Large intestine (tissue), 3 donors: ENCODE measurements around the gene ZFHX3. TPM values are rescaled to one million over a fixed set of nuclear protein-coding genes. Genes with fewer than 3 reads are reported as not detected.
A peak's percentile ranks its signal among the peaks of the same experiment; 100 is the strongest.
"Not testable (repeated sequence)": the region's sequence is repeated elsewhere in the genome, so short reads cannot be mapped to it uniquely, and the experiment has no call there.

ENCODE experiments used
- DNase-seq, 2 donors: peaks; one replicate each; pipeline versions ENCODE4 v3.0.0 to v3.0.0-alpha.2; 2013
- H3K27ac ChIP-seq: one replicate; pipeline ENCODE4 v1.5.1; 2013; ENCODE audit warnings: low read length
- H3K27me3 ChIP-seq: 2 replicates; pipeline ENCODE4 v1.6.1; 2013; ENCODE audit warnings: low read length; ENCODE audit not compliant: control insufficient read depth, insufficient read depth
- H3K36me3 ChIP-seq: 2 replicates; pipeline ENCODE4 v1.6.1; 2013; ENCODE audit warnings: low read length; ENCODE audit not compliant: control insufficient read depth, insufficient read depth
- H3K4me1 ChIP-seq: one replicate; pipeline ENCODE4 v1.6.1; 2013; ENCODE audit warnings: low read length; ENCODE audit not compliant: control insufficient read depth, insufficient read depth
- H3K4me3 ChIP-seq: one replicate; pipeline ENCODE4 v1.5.1; 2013; ENCODE audit warnings: low read length
- H3K9me3 ChIP-seq: one replicate; pipeline ENCODE4 v1.6.1; 2013; ENCODE audit warnings: mild to moderate bottlenecking, low read depth, low read length, moderate library complexity; ENCODE audit not compliant: control insufficient read depth
- WGBS: methylation state at CpG from one replicate; pipeline ENCODE4 v1.1.5; 2013; ENCODE audit warnings: low lambda C conversion rate; ENCODE audit not compliant: insufficient coverage; 5-methylcytosine and 5-hydroxymethylcytosine counted together
- polyA plus RNA-seq: library from polyadenylated mRNA; unstranded; fragments of 120-200 nt; gene quantifications from one replicate; pipeline ENCODE4 v1.2.1, GENCODE V29; 2013

Gene ZFHX3
- polyA plus RNA-seq, 1 donor, result 10.5 TPM

- Histone ChIP-seq H3K9me3 (no peaks in the 10 kb centered on the region), H3K27me3 (no peaks in the 10 kb centered on the region), H3K27ac (no peak overlapping the region), H3K4me3 (no peak overlapping the region), H3K36me3 (no peaks in the 10 kb centered on the region), H3K4me1 (peaks cover 37% of the 10 kb centered on the region)
- peak in 1 of 2 donors; percentile 6 for DNase-seq
- WGBS, result 43% methylated on average over 1 of the region's 18 CpGs
These were observed 52.6 kb downstream of the ZFHX3 start for GRCh38 chr16:72995151-72995881.

GRCh38 chr16:72992142-72992601 lies 55.8 kb downstream of the ZFHX3 start:
- Histone ChIP-seq H3K27me3 (no peaks in the 10 kb centered on the region), H3K4me3 (no peak overlapping the region), H3K4me1 (peaks cover 33% of the 10 kb centered on the region), H3K9me3 (no peaks in the 10 kb centered on the region), H3K36me3 (no peaks in the 10 kb centered on the region), H3K27ac (no peak overlapping the region)
- no CpG with 5 or more reads among the region's 6 CpGs for WGBS
- no peak for DNase-seq

- no peak for DNase-seq
- Histone ChIP-seq H3K27ac (no peak overlapping the region), H3K4me3 (no peak overlapping the region), H3K27me3 (no peaks in the 10 kb centered on the region), H3K9me3 (no peaks in the 10 kb centered on the region), H3K4me1 (peaks cover 28% of the 10 kb centered on the region), H3K36me3 (no peaks in the 10 kb centered on the region)
- WGBS, result no CpG with 5 or more reads among the region's 6 CpGs
These were observed 56.3 kb downstream of the ZFHX3 start for GRCh38 chr16:72991644-72992043.

GRCh38 chr16:72991211-72991610 lies 56.7 kb downstream of the ZFHX3 start:
- DNase-seq, result no peak
- no peaks in the 10 kb centered on the region for H3K9me3 ChIP-seq
- no CpG with 5 or more reads among the region's 2 CpGs for WGBS
- no peak overlapping the region for H3K4me3 ChIP-seq
- no peaks in the 10 kb centered on the region for H3K36me3 ChIP-seq
- H3K4me1 ChIP-seq, result peaks cover 23% of the 10 kb centered on the region
- no peaks in the 10 kb centered on the region for H3K27me3 ChIP-seq
- no peak overlapping the region for H3K27ac ChIP-seq

GRCh38 chr16:72990571-72990970 lies 57.4 kb downstream of the ZFHX3 start:
- no peak overlapping the region for H3K27ac ChIP-seq
- peaks cover 18% of the 10 kb centered on the region for H3K4me1 ChIP-seq
- no peak overlapping the region for H3K4me3 ChIP-seq
- WGBS, result no CpG with 5 or more reads among the region's 14 CpGs
- H3K36me3 ChIP-seq, result no peaks in the 10 kb centered on the region
- no peaks in the 10 kb centered on the region for H3K9me3 ChIP-seq
- no peaks in the 10 kb centered on the region for H3K27me3 ChIP-seq
- no peak for DNase-seq

- no peak overlapping the region for H3K4me3 ChIP-seq
- H3K27ac ChIP-seq, result no peak overlapping the region
- no peaks in the 10 kb centered on the region for H3K9me3 ChIP-seq
- whole genome bisulfite sequencing, result no CpG with 5 or more reads among the region's 19 CpGs
- no peaks in the 10 kb centered on the region for H3K36me3 ChIP-seq
- peaks cover 15% of the 10 kb centered on the region for H3K4me1 ChIP-seq
- no peak for DNase-seq
- no peaks in the 10 kb centered on the region for H3K27me3 ChIP-seq
These were observed 58.1 kb downstream of the ZFHX3 start for GRCh38 chr16:72989579-72990551.

GRCh38 chr16:72989203-72989578 lies 58.7 kb downstream of the ZFHX3 start:
- H3K27ac ChIP-seq, H3K9me3 ChIP-seq, H3K36me3 ChIP-seq, H3K4me3 ChIP-seq, DNase-seq, H3K27me3 ChIP-seq: not testable (repeated sequence)
- whole genome bisulfite sequencing, result 80% methylated on average over 1 of the region's 7 CpGs
- peaks cover 15% of the 10 kb centered on the region for H3K4me1 ChIP-seq

GRCh38 chr16:72988569-72988968 lies 59.4 kb downstream of the ZFHX3 start:
- Histone ChIP-seq H3K4me1 (peaks cover 18% of the 10 kb centered on the region), H3K27me3 (no peaks in the 10 kb centered on the region), H3K9me3 (no peaks in the 10 kb centered on the region), H3K4me3 (no peak overlapping the region), H3K36me3 (no peaks in the 10 kb centered on the region), H3K27ac (no peak overlapping the region)
- no CpG with 5 or more reads among the region's 1 CpG for WGBS
- no peak for DNase-seq

GRCh38 chr16:72987480-72987901 lies 60.4 kb downstream of the ZFHX3 start:
- no CpG with 5 or more reads among the region's 3 CpGs for WGBS
- peaks cover 18% of the 10 kb centered on the region for H3K4me1 ChIP-seq
- no peaks in the 10 kb centered on the region for H3K36me3 ChIP-seq
- H3K9me3 ChIP-seq, result no peaks in the 10 kb centered on the region
- no peak overlapping the region for H3K27ac ChIP-seq
- no peaks in the 10 kb centered on the region for H3K27me3 ChIP-seq
- DNase-seq, result no peak
- no peak overlapping the region for H3K4me3 ChIP-seq

- no CpG with 5 or more reads among the region's 7 CpGs for WGBS
- H3K4me3 ChIP-seq, result no peak overlapping the region
- no peaks in the 10 kb centered on the region for H3K9me3 ChIP-seq
- H3K4me1 ChIP-seq, result peaks cover 8% of the 10 kb centered on the region
- no peak for DNase-seq
- H3K36me3 ChIP-seq, result no peaks in the 10 kb centered on the region
- H3K27me3 ChIP-seq, result no peaks in the 10 kb centered on the region
- no peak overlapping the region for H3K27ac ChIP-seq
These were observed 61.9 kb downstream of the ZFHX3 start for GRCh38 chr16:72985995-72986394.
